22Rv1 (cell line): ENCODE measurements around the gene ZNF865.

Experiments
- ZFX ChIP-seq: fragments of 450-650 bp; IDR thresholded peaks from 2 replicates; pipeline ENCODE4 v1.6.1; 2017; ENCODE audit warnings: antibody characterized with exemption, borderline replicate concordance
- TF ChIP-seq, protein P1 (sequence below): fragments of 450-650 bp; IDR thresholded peaks from 2 replicates; pipeline ENCODE4 v1.5.1; 2017; ENCODE audit warnings: mild to moderate bottlenecking

DNA sequence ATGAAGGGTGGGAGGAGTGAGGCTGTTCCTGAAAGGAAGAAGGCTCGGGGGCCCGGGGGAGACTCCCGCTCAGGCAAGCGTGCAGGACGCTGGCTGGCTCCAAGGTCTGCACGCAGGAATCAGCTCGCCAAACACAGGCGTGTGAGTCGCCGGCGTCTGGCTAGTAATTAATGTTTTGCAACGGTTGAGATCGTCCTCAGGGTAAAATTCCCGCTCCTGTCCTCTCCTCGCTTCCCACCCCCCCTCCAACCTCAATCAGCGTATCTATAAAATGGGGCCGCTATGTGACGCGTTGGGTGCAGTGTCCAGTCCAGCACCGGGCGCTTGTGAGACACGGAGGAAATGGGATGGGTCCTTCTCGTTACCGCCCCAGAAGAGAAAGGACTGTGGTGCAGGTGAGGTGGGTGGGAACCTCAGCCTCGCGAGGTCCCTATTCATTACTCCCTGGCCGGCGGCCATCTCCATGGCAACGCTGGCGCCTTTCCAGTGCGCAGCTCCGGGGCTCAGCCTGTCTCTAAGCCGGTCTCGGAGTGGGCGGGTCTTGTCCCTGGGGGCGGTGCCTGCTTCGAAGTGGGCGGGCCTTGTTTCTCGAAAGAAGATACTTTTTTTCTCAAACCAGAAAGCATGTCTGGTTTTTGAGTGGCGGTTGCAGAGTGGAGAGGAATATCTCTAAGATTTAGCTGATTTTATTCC, 18.3 kb upstream of the ZNF865 start:
- TF ChIP-seq, protein P1, sequence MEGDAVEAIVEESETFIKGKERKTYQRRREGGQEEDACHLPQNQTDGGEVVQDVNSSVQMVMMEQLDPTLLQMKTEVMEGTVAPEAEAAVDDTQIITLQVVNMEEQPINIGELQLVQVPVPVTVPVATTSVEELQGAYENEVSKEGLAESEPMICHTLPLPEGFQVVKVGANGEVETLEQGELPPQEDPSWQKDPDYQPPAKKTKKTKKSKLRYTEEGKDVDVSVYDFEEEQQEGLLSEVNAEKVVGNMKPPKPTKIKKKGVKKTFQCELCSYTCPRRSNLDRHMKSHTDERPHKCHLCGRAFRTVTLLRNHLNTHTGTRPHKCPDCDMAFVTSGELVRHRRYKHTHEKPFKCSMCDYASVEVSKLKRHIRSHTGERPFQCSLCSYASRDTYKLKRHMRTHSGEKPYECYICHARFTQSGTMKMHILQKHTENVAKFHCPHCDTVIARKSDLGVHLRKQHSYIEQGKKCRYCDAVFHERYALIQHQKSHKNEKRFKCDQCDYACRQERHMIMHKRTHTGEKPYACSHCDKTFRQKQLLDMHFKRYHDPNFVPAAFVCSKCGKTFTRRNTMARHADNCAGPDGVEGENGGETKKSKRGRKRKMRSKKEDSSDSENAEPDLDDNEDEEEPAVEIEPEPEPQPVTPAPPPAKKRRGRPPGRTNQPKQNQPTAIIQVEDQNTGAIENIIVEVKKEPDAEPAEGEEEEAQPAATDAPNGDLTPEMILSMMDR: no peak
- no peak for TF ChIP-seq ZFX
